Measurements from ENCODE around the gene MROH9.

MROH9 gene

GRCh38 chr1:171087896-171088295, 152.6 kb downstream of the MROH9 start:
- DNase-seq, result no peak

- DNase-seq, result no peak
Measured at GRCh38 chr1:171090604-171091003, 155.3 kb downstream of the MROH9 start, which contains the start of gene FMO3. TSS of gene FMO3 (plus strand) at chr1:171090905. CDS start at chr1:171092659, 1,754 bp downstream.

GRCh38 chr1:171103862-171104261, 168.5 kb downstream of the MROH9 start:
- DNase-seq, result no peak

GRCh38 chr1:171107262-171107940, 172.1 kb downstream of the MROH9 start:
- DNase-seq, result no peak

- DNase-seq, result no peak
Measured at GRCh38 chr1:171107969-171108368, 172.6 kb downstream of the MROH9 start.

- no peak for DNase-seq
Measured at GRCh38 chr1:171109966-171110365, 174.6 kb downstream of the MROH9 start.

GRCh38 chr1:171110621-171111326, 175.4 kb downstream of the MROH9 start:
- DNase-seq, result no peak

- no peak for DNase-seq
Measured at GRCh38 chr1:171112119-171112518, 176.8 kb downstream of the MROH9 start.

- no peak for DNase-seq
Measured at GRCh38 chr1:171113382-171113781, 178.0 kb downstream of the MROH9 start.
